Stimulated activated CD8-positive, alpha-beta memory T cell treated with anti-CD3 and anti-CD28 coated beads, Interleukin-4, amount 100 ng/mL, for 1 hour (primary cell): ENCODE results near the gene SYT1.
"Not testable (repeated sequence)": the region's sequence is repeated elsewhere in the genome, so short reads cannot be mapped to it uniquely, and the experiment has no call there.

Experiments
- DNase-seq, 2 donors: peaks; one replicate each; pipeline ENCODE4 v3.0.0-alpha.2; 2020; ENCODE audit warnings: low read depth in 2 of 2, low spot score in 1 of 2

The SYT1 gene

GRCh38 chr12:78966926-78967325 is 102.4 kb downstream of the SYT1 start:
- no peak for DNase-seq

- no peak for DNase-seq
These were observed 103.7 kb downstream of the SYT1 start for GRCh38 chr12:78968226-78968625.

GRCh38 chr12:78970041-78970440 is 105.5 kb downstream of the SYT1 start:
- DNase-seq: no peak

- DNase-seq: no peak
These were observed 112.8 kb downstream of the SYT1 start for GRCh38 chr12:78977304-78977867.

GRCh38 chr12:78994168-78994791 is 129.7 kb downstream of the SYT1 start:
- DNase-seq: no peak

- no peak for DNase-seq
These were observed 135.9 kb downstream of the SYT1 start for GRCh38 chr12:79000501-79000900.

GRCh38 chr12:79001404-79001803 is 136.8 kb downstream of the SYT1 start:
- no peak for DNase-seq

- no peak for DNase-seq
These were observed 141.7 kb downstream of the SYT1 start for GRCh38 chr12:79006306-79006705.

- no peak for DNase-seq
These were observed 144.0 kb downstream of the SYT1 start for GRCh38 chr12:79008591-79008990.

- no peak for DNase-seq
These were observed 148.1 kb downstream of the SYT1 start for GRCh38 chr12:79012636-79013035.

GRCh38 chr12:79016181-79016580 is 151.6 kb downstream of the SYT1 start:
- no peak for DNase-seq

- no peak for DNase-seq
These were observed 155.1 kb downstream of the SYT1 start for GRCh38 chr12:79019672-79020071.

- no peak for DNase-seq
These were observed 155.5 kb downstream of the SYT1 start for GRCh38 chr12:79020106-79020505.

GRCh38 chr12:79021021-79021420 is 156.4 kb downstream of the SYT1 start:
- no peak for DNase-seq

- no peak for DNase-seq
These were observed 158.7 kb downstream of the SYT1 start for GRCh38 chr12:79023261-79023660.

- DNase-seq: no peak
These were observed 159.2 kb downstream of the SYT1 start for GRCh38 chr12:79023784-79024183.

- DNase-seq: no peak
These were observed 169.2 kb downstream of the SYT1 start for GRCh38 chr12:79033788-79034187.

- DNase-seq: not testable (repeated sequence)
These were observed 180.2 kb downstream of the SYT1 start for GRCh38 chr12:79044748-79045147.

- not testable (repeated sequence) for DNase-seq
These were observed 180.7 kb downstream of the SYT1 start for GRCh38 chr12:79045149-79045703.

GRCh38 chr12:79046021-79046420 is 181.4 kb downstream of the SYT1 start:
- no peak for DNase-seq

GRCh38 chr12:79048962-79049361 is 184.4 kb downstream of the SYT1 start:
- no peak for DNase-seq

GRCh38 chr12:79053394-79053793 is 188.8 kb downstream of the SYT1 start:
- DNase-seq: no peak
